ENCODE measurements around the gene BCLAF3. TPM values are rescaled to one million over a fixed set of nuclear protein-coding genes. Genes with fewer than 3 reads are reported as not detected.
A peak's percentile ranks its signal among the peaks of the same experiment; 100 is the strongest.

Gene BCLAF3
- total RNA-seq, 1 donor from 2014 or later = 8.9 TPM

- Mint-ChIP-seq H3K4me1 (no peaks in the 10 kb centered on the region), H3K36me3 (ENCODE audit: low read depth) (peaks cover 4% of the 10 kb centered on the region), H3K27me3 (ENCODE audit: low read depth) (no peaks in the 10 kb centered on the region), H3K9me3 (peaks cover 3% of the 10 kb centered on the region), H3K27ac (ENCODE audit: unreplicated experiment) (peak overlapping the region; percentile 75), H3K4me3 (no peak overlapping the region)
- no peak for DNase-seq (ENCODE audit: low read depth, low spot score)
- TF ChIP-seq CTCF (conservative IDR thresholded peaks at IDR 0.05) = no peak
Observed at GRCh38 chrX:20028588-20028987, 37.7 kb upstream of the BCLAF3 start.

GRCh38 chrX:20026278-20026677 lies 35.4 kb upstream of the BCLAF3 start:
- H3K36me3 Mint-ChIP-seq (ENCODE audit: low read depth) = peaks cover 13% of the 10 kb centered on the region
- DNase-seq (ENCODE audit: low read depth, low spot score) = no peak
- no peak for TF ChIP-seq CTCF (conservative IDR thresholded peaks at IDR 0.05)
- no peaks in the 10 kb centered on the region for H3K27me3 Mint-ChIP-seq (ENCODE audit: low read depth)
- no peaks in the 10 kb centered on the region for H3K4me1 Mint-ChIP-seq
- peaks cover 5% of the 10 kb centered on the region for H3K9me3 Mint-ChIP-seq
- no peak overlapping the region for H3K4me3 Mint-ChIP-seq
- no peak overlapping the region for H3K27ac Mint-ChIP-seq (ENCODE audit: unreplicated experiment)

GRCh38 chrX:20019672-20020365 lies 29.0 kb upstream of the BCLAF3 start:
- H3K27ac Mint-ChIP-seq (ENCODE audit: unreplicated experiment) = peak overlapping the region; percentile 23
- H3K36me3 Mint-ChIP-seq (ENCODE audit: low read depth) = peaks cover 34% of the 10 kb centered on the region
- H3K9me3 Mint-ChIP-seq = peaks cover 17% of the 10 kb centered on the region
- no peaks in the 10 kb centered on the region for H3K27me3 Mint-ChIP-seq (ENCODE audit: low read depth)
- no peak for TF ChIP-seq CTCF (conservative IDR thresholded peaks at IDR 0.05)
- no peaks in the 10 kb centered on the region for H3K4me1 Mint-ChIP-seq
- DNase-seq (ENCODE audit: low read depth, low spot score) = no peak
- no peak overlapping the region for H3K4me3 Mint-ChIP-seq

GRCh38 chrX:20016616-20016945 lies 25.7 kb upstream of the BCLAF3 start:
- Mint-ChIP-seq H3K9me3 (peaks cover 15% of the 10 kb centered on the region), H3K36me3 (ENCODE audit: low read depth) (peaks cover 20% of the 10 kb centered on the region), H3K4me3 (no peak overlapping the region), H3K4me1 (no peaks in the 10 kb centered on the region), H3K27me3 (ENCODE audit: low read depth) (no peaks in the 10 kb centered on the region), H3K27ac (ENCODE audit: unreplicated experiment) (no peak overlapping the region)
- no peak for TF ChIP-seq CTCF (conservative IDR thresholded peaks at IDR 0.05)
- DNase-seq (ENCODE audit: low read depth, low spot score) = no peak

GRCh38 chrX:20015945-20016615 lies 25.2 kb upstream of the BCLAF3 start:
- TF ChIP-seq CTCF (conservative IDR thresholded peaks at IDR 0.05) = no peak
- Mint-ChIP-seq H3K9me3 (peaks cover 15% of the 10 kb centered on the region), H3K27ac (ENCODE audit: unreplicated experiment) (no peak overlapping the region), H3K4me1 (no peaks in the 10 kb centered on the region), H3K27me3 (ENCODE audit: low read depth) (no peaks in the 10 kb centered on the region), H3K36me3 (ENCODE audit: low read depth) (peaks cover 20% of the 10 kb centered on the region), H3K4me3 (no peak overlapping the region)
- DNase-seq (ENCODE audit: low read depth, low spot score) = no peak
